H1 (cell line): ENCODE measurements around the gene PRSS2. TPM values are rescaled to one million over a fixed set of nuclear protein-coding genes. Genes with fewer than 3 reads are reported as not detected.

Source experiments
- CTCF ChIA-PET: fragments of 300-600 bp; sonication (Branson Sonifier 250); formaldehyde crosslinking; loops from one replicate; lab custom pipeline; 2021; ENCODE audit not compliant: partially characterized antibody; lab: Charles Lee
- POLR2A ChIA-PET: fragments of 300-600 bp; sonication (Branson Sonifier 250); formaldehyde crosslinking; loops from one replicate; lab custom pipeline; 2021; ENCODE audit warnings: inconsistent platforms; ENCODE audit not compliant: partially characterized antibody; lab: Charles Lee
- DNase-seq, 2 experiments: peaks; one replicate each; pipeline versions ENCODE4 v3.0.0 to v3.0.0-alpha.2; 2010 to 2022; ENCODE audit warnings: low spot score in 2 of 2, low read depth in 1 of 2, mixed read lengths in 1 of 2
- FAIRE-seq: peaks from 2 replicates; lab custom pipeline; 2011; peaks lifted over from hg19 to GRCh38; lab: Jason Lieb, UNC
- H2AFZ ChIP-seq: 2 replicates; pipeline ENCODE4 v1.8.1; 2012; ENCODE audit warnings: low read length, inconsistent platforms
- H2AK5ac ChIP-seq: 2 replicates; pipeline ENCODE4 v1.6.1; 2013; ENCODE audit warnings: low read depth, low read length
- H2BK120ac ChIP-seq: replicated peaks from 2 replicates; pipeline ENCODE3; 2013; ENCODE audit warnings: low read depth, low read length, inconsistent platforms
- H2BK12ac ChIP-seq: 2 replicates; pipeline ENCODE4 v1.6.1; 2013; ENCODE audit warnings: low read depth, low read length
- H2BK15ac ChIP-seq: 2 replicates; pipeline ENCODE4 v1.6.1; 2013; ENCODE audit warnings: low read length
- H2BK20ac ChIP-seq: 2 replicates; pipeline ENCODE4 v1.6.1; 2013; ENCODE audit warnings: low read length
- H2BK5ac ChIP-seq: 2 replicates; pipeline ENCODE4 v1.6.1; 2013; ENCODE audit warnings: low read depth, low read length
- H3K14ac ChIP-seq: 2 replicates; pipeline ENCODE4 v1.6.1; 2013; ENCODE audit warnings: inconsistent platforms; ENCODE audit not compliant: insufficient read length
- H3K18ac ChIP-seq: 2 replicates; pipeline ENCODE4 v1.6.1; 2013; ENCODE audit warnings: low read length; ENCODE audit errors: extremely low read depth
- H3K23ac ChIP-seq: 2 replicates; pipeline ENCODE4 v1.6.1; 2013; ENCODE audit warnings: inconsistent platforms; ENCODE audit not compliant: insufficient read length
- H3K23me2 ChIP-seq: 2 replicates; pipeline ENCODE4 v1.6.1; 2013; ENCODE audit warnings: low read depth, low read length
- H3K27ac ChIP-seq: 2 replicates; pipeline ENCODE4 v1.6.1; 2011; ENCODE audit warnings: low read depth, low read length, inconsistent platforms
- H3K27me3 ChIP-seq, 4 experiments: replicated peaks in 1 of 4; 1 replicate in 1 of 4; 2 replicates in 3 of 4; pipeline versions ENCODE4 v1.6.1 to v1.8.1; 2011 to 2013; ENCODE audit warnings: low read length in 3 of 4, mild to moderate bottlenecking in 3 of 4, inconsistent platforms in 2 of 4, mixed read lengths in 2 of 4, moderate library complexity in 1 of 4; ENCODE audit not compliant: control insufficient read depth in 3 of 4, insufficient read depth in 3 of 4; ENCODE audit errors: extremely low read depth in 1 of 4
- H3K36me3 ChIP-seq, 4 experiments: 2 replicates each; pipeline versions ENCODE4 v1.6.1 to v1.8.1; 2011 to 2013; ENCODE audit warnings: mild to moderate bottlenecking in 4 of 4, low read length in 3 of 4, moderate library complexity in 2 of 4, control low read depth in 1 of 4, inconsistent platforms in 1 of 4; ENCODE audit not compliant: insufficient read depth in 4 of 4, control insufficient read depth in 2 of 4
- H3K4ac ChIP-seq: replicated peaks from 2 replicates; pipeline ENCODE3; 2013; ENCODE audit warnings: low read length, low read depth, mixed read lengths, inconsistent platforms; ENCODE audit not compliant: insufficient read length
- H3K4me1 ChIP-seq, 4 experiments: replicated peaks in 1 of 4; 1 replicate in 1 of 4; 2 replicates in 3 of 4; pipeline versions ENCODE4 v1.6.1 to v1.8.1; 2011 to 2013; ENCODE audit warnings: low read length in 3 of 4, inconsistent platforms in 2 of 4, mixed read lengths in 1 of 4; ENCODE audit not compliant: insufficient read depth in 4 of 4, control insufficient read depth in 3 of 4
- H3K4me2 ChIP-seq, 2 experiments: 2 replicates each; pipeline versions ENCODE4 v1.6.1 to v1.8.1; 2011 to 2013; ENCODE audit warnings: low read depth in 2 of 2, low read length in 2 of 2, control low read depth in 1 of 2, inconsistent platforms in 1 of 2, mild to moderate bottlenecking in 1 of 2; ENCODE audit not compliant: insufficient read depth in 1 of 2
- H3K4me3 ChIP-seq, 4 experiments: fragments of 200-600, 300-600 bp in 1 of 4; sonication (generic), shearing (Covaris generic), sonication (Bioruptor Twin) in 1 of 4; 2 replicates each; pipeline versions ENCODE4 v1.5.1 to v1.8.1; 2011 to 2016; ENCODE audit warnings: low read length in 4 of 4, low read depth in 3 of 4, control low read depth in 2 of 4, inconsistent platforms in 2 of 4, mild to moderate bottlenecking in 2 of 4, mixed read lengths in 1 of 4, moderate library complexity in 1 of 4; ENCODE audit not compliant: insufficient read depth in 2 of 4; ENCODE audit errors: extremely low read depth in 1 of 4
- H3K56ac ChIP-seq: replicated peaks from 2 replicates; pipeline ENCODE3; 2013; ENCODE audit warnings: low read depth, mild to moderate bottlenecking, mixed read lengths, low read length, inconsistent platforms; ENCODE audit not compliant: insufficient read length
- H3K79me1 ChIP-seq: 2 replicates; pipeline ENCODE4 v1.6.1; 2013; ENCODE audit warnings: low read depth, low read length, control low read depth
- H3K79me2 ChIP-seq, 2 experiments: 2 replicates each; pipeline versions ENCODE4 v1.6.1 to v1.8.1; 2012 to 2013; ENCODE audit warnings: low read length in 2 of 2, mild to moderate bottlenecking in 2 of 2, inconsistent platforms in 1 of 2; ENCODE audit not compliant: insufficient read depth in 2 of 2, control insufficient read depth in 1 of 2
- H3K9ac ChIP-seq, 4 experiments: replicated peaks in 1 of 4; 1 replicate in 1 of 4; 2 replicates in 3 of 4; pipeline versions ENCODE4 v1.6.1 to v1.8.1; 2011 to 2013; ENCODE audit warnings: low read depth in 3 of 4, low read length in 3 of 4, control low read depth in 2 of 4, mild to moderate bottlenecking in 2 of 4, moderate library complexity in 2 of 4, inconsistent platforms in 1 of 4; ENCODE audit errors: extremely low read depth in 1 of 4
- H3K9me3 ChIP-seq, 2 experiments: 2 replicates each; pipeline versions ENCODE4 v1.6.1 to v1.8.1; 2012 to 2013; ENCODE audit warnings: mild to moderate bottlenecking in 2 of 2, moderate library complexity in 2 of 2, control low read depth in 1 of 2, inconsistent platforms in 1 of 2, low read depth in 1 of 2, low read length in 1 of 2, mixed read lengths in 1 of 2; ENCODE audit not compliant: insufficient read depth in 2 of 2
- H4K20me1 ChIP-seq, 2 experiments: replicated peaks in 1 of 2; 2 replicates each; pipeline versions ENCODE3 to v1.8.1; 2011 to 2013; ENCODE audit warnings: inconsistent platforms in 2 of 2, low read length in 2 of 2, mild to moderate bottlenecking in 1 of 2; ENCODE audit not compliant: insufficient read depth in 2 of 2, control insufficient read depth in 1 of 2
- H4K5ac ChIP-seq: 2 replicates; pipeline ENCODE4 v1.6.1; 2013; ENCODE audit warnings: low read length, low read depth, mixed read lengths, inconsistent platforms; ENCODE audit not compliant: insufficient read length
- H4K8ac ChIP-seq: 2 replicates; pipeline ENCODE4 v1.8.0; 2013; ENCODE audit warnings: mild to moderate bottlenecking, moderate library complexity, low read length, inconsistent platforms; ENCODE audit not compliant: insufficient read depth; ENCODE audit errors: extremely low read depth
- H4K91ac ChIP-seq: replicated peaks from 2 replicates; pipeline ENCODE3; 2013; ENCODE audit warnings: low read length, mixed read lengths, inconsistent platforms; ENCODE audit not compliant: insufficient read length
- E2F6 ChIP-seq: IDR thresholded peaks from 2 replicates; pipeline ENCODE4 v1.6.1; 2012; ENCODE audit warnings: inconsistent platforms
- EZH2 ChIP-seq: fragments of 200-600 bp; sonication (generic); IDR thresholded peaks from 2 replicates; pipeline ENCODE4 v1.7.1; 2012; ENCODE audit warnings: low read depth, mild to moderate bottlenecking, moderate library complexity, low read length, inconsistent platforms; ENCODE audit not compliant: severe bottlenecking
- KDM4A ChIP-seq: IDR thresholded peaks from one replicate; pipeline ENCODE4 v1.7.1; 2012; ENCODE audit warnings: low read depth, mild to moderate bottlenecking, moderate library complexity, low read length, inconsistent platforms; ENCODE audit not compliant: severe bottlenecking
- POLR2A ChIP-seq, 2 experiments: IDR thresholded peaks; 1 replicate in 1 of 2; 2 replicates in 1 of 2; pipeline ENCODE4 v1.6.1; 2011; ENCODE audit warnings: low read depth in 2 of 2, low read length in 2 of 2, mild to moderate bottlenecking in 2 of 2; ENCODE audit errors: control extremely low read depth in 1 of 2
- SAP30 ChIP-seq: fragments of 300-600 bp; sonication (generic); IDR thresholded peaks from 2 replicates; pipeline ENCODE4 v1.7.1; 2012; ENCODE audit warnings: low read length, moderate library complexity, mild to moderate bottlenecking, inconsistent platforms; ENCODE audit not compliant: insufficient read depth, insufficient replicate concordance
- SRF ChIP-seq: IDR thresholded peaks from 2 replicates; pipeline ENCODE4 v1.6.1; 2011; ENCODE audit warnings: mild to moderate bottlenecking, low read depth, low read length, moderate library complexity
- SUZ12 ChIP-seq: fragments of 200-600 bp; sonication (generic); IDR thresholded peaks from 2 replicates; pipeline ENCODE4 v1.6.1; 2012; ENCODE audit warnings: mild to moderate bottlenecking, inconsistent platforms, low read length, moderate library complexity, mixed read lengths
- TAF1 ChIP-seq: IDR thresholded peaks from 2 replicates; pipeline ENCODE4 v1.6.1; 2011; ENCODE audit warnings: mild to moderate bottlenecking, low read depth, low read length
- WGBS, 2 experiments: shearing (Covaris generic) in 1 of 2; methylation state at CpG; one replicate each; pipeline versions ENCODE4 v1.1.6 to v1.1.7; 2013 to 2015; ENCODE audit warnings: low lambda C conversion rate in 2 of 2, mixed read lengths in 2 of 2, inconsistent platforms in 1 of 2, low coverage in 1 of 2, missing lambda C conversion rate in 1 of 2; ENCODE audit not compliant: insufficient replicate concordance in 2 of 2, insufficient coverage in 1 of 2, insufficient read length in 1 of 2; ENCODE audit errors: extremely low coverage in 1 of 2, missing lambda C conversion rate in 1 of 2; 5-methylcytosine and 5-hydroxymethylcytosine counted together
- polyA plus RNA-seq, 7 experiments: library from polyadenylated mRNA; depleted of rRNA in 3 of 7; stranded (reverse) in 5 of 7; unstranded in 2 of 7; fragments of >200 nt in 5 of 7; fragments of 200-250 nt in 2 of 7; gene quantifications; 1 replicate in 5 of 7; 2 replicates in 1 of 7; 4 replicates in 1 of 7; pipeline versions ENCODE4 v1.2.1 to v1.2.3, GENCODE V29; 2011 to 2013; ENCODE audit warnings: missing spikeins in 2 of 7, mixed read lengths in 2 of 7
- total RNA-seq: library from RNA; stranded (reverse); fragmentation: NEBNext Ultra II Directional; extraction: Animal tissue kit (Norgen Biotek cat#: 25700); gene quantifications from 2 replicates; pipeline ENCODE4 v1.2.1, GENCODE V29; 2021

PRSS2 gene
- total and polyA plus RNA-seq, 2 of the 8 experiments (the other 6 are each of a cell fraction or from before 2014, with no cell fraction given), result not detected

- 13% methylated on average over 32 of the region's 33 CpGs; no CpG with 5 or more reads in 1 of the 2 experiments for WGBS, 2 experiments
- Histone ChIP-seq H3K23me2 (peaks cover 17% of the 10 kb centered on the region), H3K14ac (no peak overlapping the region), H2BK5ac (no peak overlapping the region; the same call in 1 of the 2 replicates), H3K23ac (no peak overlapping the region), H2BK120ac (no peak overlapping the region), H2AFZ (peak overlapping the region; percentile 79; the same call in 1 of the 2 replicates), H2BK20ac (peak overlapping the region; percentile 78; the same call in 1 of the 2 replicates), H4K8ac (no peak overlapping the region), H2AK5ac (no peak overlapping the region), H3K4me2 (peak overlapping the region; percentile 72 to 99), H3K18ac (peak overlapping the region; percentile 84), H2BK15ac (0 out of 2 replicates have a peak overlapping the region, but pooled peaks have one; percentile 48), H3K79me1 (no peaks in the 10 kb centered on the region), H3K4ac (no peak overlapping the region), H3K36me3 (peaks cover 0 to 11% (median 3%) of the 10 kb centered on the region in 4 experiments; a peak in 4 of 8 replicates), H4K5ac (peak overlapping the region; percentile 26), H3K4me1 (peaks cover 14 to 30% (median 17%) of the 10 kb centered on the region in 4 experiments), H3K79me2 (peaks cover 0 to 6% of the 10 kb centered on the region in 2 experiments; a peak in 1 of 4 replicates), H2BK12ac (peak overlapping the region; percentile 82; the same call in 1 of the 2 replicates), H3K27ac (no peak overlapping the region), H3K27me3 (peaks cover 3 to 36% (median 26%) of the 10 kb centered on the region in 4 experiments; a peak in 6 of 7 replicates), H3K9ac (peak overlapping the region; percentile 27 to 54 (median 40)), H4K91ac (no peak overlapping the region), H4K20me1 (peaks cover 0 to 3% of the 10 kb centered on the region in 2 experiments), H3K56ac (no peak overlapping the region), H3K4me3 (peak overlapping the region; percentile 51 to 80 (median 69)), H3K9me3 (no peaks in the 10 kb centered on the region)
- peak in 1 of 2 experiments; percentile 40 for DNase-seq
- ChIA-PET CTCF (interaction anchor here (0.6 to 24.1 kb wide), 15 partner anchors 11 to 481 kb away, joined by 3 to 430 read pairs (median 4); partner anchors contain the start of gene EPHB6), POLR2A (interaction anchor here (0.8 to 5.8 kb wide), 6 partner anchors 10 to 57 kb away, joined by 3 to 36 read pairs (median 4); partner anchors contain the start of gene EPHB6)
- TF ChIP-seq TAF1 (no peak), KDM4A (peak; percentile 15), SRF (no peak), POLR2A (IDR thresholded peaks at IDR 0.05; ENCODE audit: control extremely low read depth in 1 of 2, low read depth in 2 of 2, low read length in 2 of 2) (no peak), E2F6 (no peak), EZH2 (peak; percentile 41), SUZ12 (peak; percentile 35; the same call in 1 of the 2 replicates), SAP30 (no peak)
- no peak for FAIRE-seq
Observed at GRCh38 chr7:142797391-142798377, 26.9 kb downstream of the PRSS2 start.
